C4-2B (cell line): ENCODE data around the gene KIAA1549.

Experiments used
- ZFX ChIP-seq: fragments of 450-650 bp; IDR thresholded peaks from 2 replicates; pipeline ENCODE4 v1.6.1; 2017
- TF ChIP-seq, protein P1 (sequence below): fragments of 450-650 bp; conservative IDR thresholded peaks from 2 replicates; pipeline ENCODE4 v1.5.1; 2017; ENCODE audit warnings: mild to moderate bottlenecking

DNA sequence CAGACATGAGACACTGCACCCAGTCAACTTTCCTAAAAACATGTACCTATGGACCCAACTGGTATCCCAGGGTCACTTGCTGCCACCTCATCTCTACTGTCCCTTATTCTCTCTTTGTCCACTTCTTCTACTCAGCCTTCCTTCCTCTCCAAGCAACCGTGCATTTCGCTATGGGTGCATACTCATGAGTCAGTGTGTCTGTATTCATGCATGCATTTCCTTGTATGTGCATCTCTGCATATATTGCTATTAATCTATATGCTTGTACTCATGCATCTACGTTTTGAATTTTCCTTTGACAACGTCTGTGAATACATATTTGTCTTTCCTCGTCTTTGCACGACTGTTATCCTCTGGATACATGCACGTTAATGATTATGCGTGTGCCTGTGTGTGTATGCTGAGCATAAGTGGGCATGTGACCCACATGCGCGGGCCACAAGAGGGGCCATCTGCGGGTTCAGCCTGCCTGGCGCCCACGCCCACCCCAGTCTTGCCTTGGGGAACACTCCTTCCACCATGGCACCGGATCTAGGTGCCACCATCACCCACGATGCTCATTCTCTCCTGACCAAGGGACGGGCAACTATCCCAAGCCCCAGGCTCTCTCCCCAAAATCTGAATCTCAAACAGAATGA is 23.3 kb downstream of the KIAA1549 start:
- TF ChIP-seq, protein P1, sequence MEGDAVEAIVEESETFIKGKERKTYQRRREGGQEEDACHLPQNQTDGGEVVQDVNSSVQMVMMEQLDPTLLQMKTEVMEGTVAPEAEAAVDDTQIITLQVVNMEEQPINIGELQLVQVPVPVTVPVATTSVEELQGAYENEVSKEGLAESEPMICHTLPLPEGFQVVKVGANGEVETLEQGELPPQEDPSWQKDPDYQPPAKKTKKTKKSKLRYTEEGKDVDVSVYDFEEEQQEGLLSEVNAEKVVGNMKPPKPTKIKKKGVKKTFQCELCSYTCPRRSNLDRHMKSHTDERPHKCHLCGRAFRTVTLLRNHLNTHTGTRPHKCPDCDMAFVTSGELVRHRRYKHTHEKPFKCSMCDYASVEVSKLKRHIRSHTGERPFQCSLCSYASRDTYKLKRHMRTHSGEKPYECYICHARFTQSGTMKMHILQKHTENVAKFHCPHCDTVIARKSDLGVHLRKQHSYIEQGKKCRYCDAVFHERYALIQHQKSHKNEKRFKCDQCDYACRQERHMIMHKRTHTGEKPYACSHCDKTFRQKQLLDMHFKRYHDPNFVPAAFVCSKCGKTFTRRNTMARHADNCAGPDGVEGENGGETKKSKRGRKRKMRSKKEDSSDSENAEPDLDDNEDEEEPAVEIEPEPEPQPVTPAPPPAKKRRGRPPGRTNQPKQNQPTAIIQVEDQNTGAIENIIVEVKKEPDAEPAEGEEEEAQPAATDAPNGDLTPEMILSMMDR = no peak
- TF ChIP-seq ZFX = no peak
